Esophagus muscularis mucosa (tissue), 3 donors: ENCODE data around the gene IFNW1.

Experiments used
- CTCF ChIP-seq, 3 experiments: fragments of 200-600 bp in 2 of 3; fragments of 450-650 bp in 1 of 3; sonication (generic) in 2 of 3; IDR thresholded peaks; one replicate each; pipeline ENCODE4 v1.5.1; 2017 to 2019; ENCODE audit warnings: antibody characterized with exemption in 3 of 3, mild to moderate bottlenecking in 2 of 3, moderate library complexity in 1 of 3
- EP300 ChIP-seq: sonication (generic); formaldehyde crosslinking; IDR thresholded peaks from one replicate; pipeline ENCODE4 v1.6.1; 2017; ENCODE audit warnings: antibody characterized with exemption

GRCh38 chr9:21096172-21096900, 45.3 kb downstream of the IFNW1 start:
- TF ChIP-seq CTCF (IDR thresholded peaks at IDR 0.05) (no peak), EP300 (no peak)
